HepG2 (cell line): ENCODE results near the gene MCF2L. TPM values are rescaled to one million over a fixed set of nuclear protein-coding genes. Genes with fewer than 3 reads are reported as not detected.

Source experiments
- ARID3A ChIP-seq: IDR thresholded peaks from 2 replicates; pipeline ENCODE4 v1.6.1; 2012; ENCODE audit warnings: low read depth, low read length, improper control_type of control experiment
- ATF5 ChIP-seq: sonication (generic); formaldehyde crosslinking; IDR thresholded peaks from 2 replicates; pipeline ENCODE4 v1.4.0; 2020; ENCODE audit warnings: mild to moderate bottlenecking, low read depth, missing genetic modification reagents
- E2F1 ChIP-seq: sonication (generic); formaldehyde crosslinking; IDR thresholded peaks from 2 replicates; pipeline ENCODE4 v1.5.0; 2020; ENCODE audit warnings: missing genetic modification reagents
- KDM5A ChIP-seq: fragments of 200-600 bp; sonication (generic); IDR thresholded peaks from 2 replicates; pipeline ENCODE4 v1.7.0; 2018; ENCODE audit warnings: antibody characterized with exemption, mild to moderate bottlenecking, low read length, borderline replicate concordance
- MAFF ChIP-seq: IDR thresholded peaks from 2 replicates; pipeline ENCODE4 v1.6.1; 2011; ENCODE audit warnings: low read depth, low read length, improper control_type of control experiment
- PAX8 ChIP-seq: sonication (generic); formaldehyde crosslinking; IDR thresholded peaks from 2 replicates; pipeline ENCODE4 v1.8.0; 2022; ENCODE audit warnings: mild to moderate bottlenecking, missing genetic modification reagents, borderline replicate concordance
- SMYD3 ChIP-seq: sonication (generic); formaldehyde crosslinking; IDR thresholded peaks from 2 replicates; pipeline ENCODE4 v1.8.1; 2023; ENCODE audit warnings: mild to moderate bottlenecking, missing genetic modification reagents
- TFAP4 ChIP-seq: sonication (generic); IDR thresholded peaks from 2 replicates; pipeline ENCODE4 v1.6.1; 2016; ENCODE audit warnings: low read depth, borderline replicate concordance
- ZBTB14 ChIP-seq: sonication (generic); formaldehyde crosslinking; IDR thresholded peaks from 2 replicates; pipeline ENCODE4 v1.4.0; 2020; ENCODE audit warnings: missing genetic modification reagents
- ZNF513 ChIP-seq: sonication (generic); formaldehyde crosslinking; conservative IDR thresholded peaks from 2 replicates; pipeline ENCODE4 v1.5.0; 2020; ENCODE audit warnings: missing genetic modification reagents
- ZNF580 ChIP-seq: IDR thresholded peaks from 2 replicates; pipeline ENCODE4 v1.6.1; 2016; ENCODE audit warnings: low read depth, borderline replicate concordance
- ZNF710 ChIP-seq: sonication (generic); formaldehyde crosslinking; IDR thresholded peaks from 2 replicates; pipeline ENCODE4 v1.5.0; 2020; ENCODE audit warnings: mild to moderate bottlenecking, missing genetic modification reagents, borderline replicate concordance
- ZNF761 ChIP-seq: sonication (generic); formaldehyde crosslinking; conservative IDR thresholded peaks from 2 replicates; pipeline ENCODE4 v1.4.0; 2020; ENCODE audit warnings: mild to moderate bottlenecking, missing genetic modification reagents
- ZNF770 ChIP-seq: sonication (generic); formaldehyde crosslinking; IDR thresholded peaks from 2 replicates; pipeline ENCODE4 v1.5.0; 2020; ENCODE audit warnings: mild to moderate bottlenecking, missing genetic modification reagents
- ZNF792 ChIP-seq: IDR thresholded peaks from 2 replicates; pipeline ENCODE4 v1.6.1; 2016
- polyA plus RNA-seq, 8 experiments: library from polyadenylated mRNA; depleted of rRNA in 3 of 8; stranded (reverse) in 7 of 8; unstranded in 1 of 8; fragments of >200 nt; fragmentation: Illumina TruSeq in 4 of 8; extraction: Trizol in 4 of 8; gene quantifications; 2 replicates each; pipeline versions ENCODE4 v1.2.1 to v1.2.3, GENCODE V29; 2011 to 2016; ENCODE audit warnings: low read depth in 4 of 8, missing spikeins in 1 of 8, mixed read lengths in 1 of 8; ENCODE audit not compliant: insufficient read depth in 1 of 8
- total RNA-seq, 5 experiments: library from RNA; depleted of rRNA; stranded (reverse); fragments of >200 nt; fragmentation: Illumina TruSeq; extraction: Trizol; gene quantifications; 2 replicates each; pipeline ENCODE4 v1.2.3, GENCODE V29; 2016; ENCODE audit warnings: low read depth in 1 of 5

Gene MCF2L
- total and polyA plus RNA-seq, 2 of the 13 experiments (the other 11 are each of a cell fraction or from before 2014, with no cell fraction given): 19.4 to 28.4 TPM

- TF ChIP-seq KDM5A (peak; percentile 77), E2F1 (no peak), PAX8 (no peak), TFAP4 (peak; percentile 99), ZNF710 (CRISPR knock-in tag) (peak; percentile 26; the same call in 1 of the 2 replicates), ZBTB14 (peak; percentile 40; the same call in 1 of the 2 replicates), ZNF580 (CRISPR knock-in tag) (peak; percentile 83; the same call in 1 of the 2 replicates), ARID3A (peak; percentile 17; the same call in 1 of the 2 replicates), ZNF761 (CRISPR knock-in tag) (peak; percentile 44; the same call in 1 of the 2 replicates), ZNF513 (0 out of 2 replicates have a peak, but pooled peaks have one; percentile 92), ZNF792 (CRISPR knock-in tag) (peak; percentile 81; the same call in 1 of the 2 replicates), MAFF (no peak), ZNF770 (CRISPR knock-in tag) (peak; percentile 90), SMYD3 (CRISPR knock-in tag) (peak; percentile 97), ATF5 (CRISPR knock-in tag) (0 out of 2 replicates have a peak, but pooled peaks have one; percentile 83)
These were observed 153.7 kb downstream of the MCF2L start, which contains the start of gene F10 (continued) for GRCh38 chr13:113122550-113123225.
